ENCODE measurements around the gene AKIP1. TPM values are rescaled to one million over a fixed set of nuclear protein-coding genes. Genes with fewer than 3 reads are reported as not detected.

Gene AKIP1
- total and polyA plus RNA-seq, 10 of the 15 experiments (the other 5 are each of a cell fraction or from before 2014, with no cell fraction given), result 5.1 to 38.9 (median 30.5) TPM

DNA sequence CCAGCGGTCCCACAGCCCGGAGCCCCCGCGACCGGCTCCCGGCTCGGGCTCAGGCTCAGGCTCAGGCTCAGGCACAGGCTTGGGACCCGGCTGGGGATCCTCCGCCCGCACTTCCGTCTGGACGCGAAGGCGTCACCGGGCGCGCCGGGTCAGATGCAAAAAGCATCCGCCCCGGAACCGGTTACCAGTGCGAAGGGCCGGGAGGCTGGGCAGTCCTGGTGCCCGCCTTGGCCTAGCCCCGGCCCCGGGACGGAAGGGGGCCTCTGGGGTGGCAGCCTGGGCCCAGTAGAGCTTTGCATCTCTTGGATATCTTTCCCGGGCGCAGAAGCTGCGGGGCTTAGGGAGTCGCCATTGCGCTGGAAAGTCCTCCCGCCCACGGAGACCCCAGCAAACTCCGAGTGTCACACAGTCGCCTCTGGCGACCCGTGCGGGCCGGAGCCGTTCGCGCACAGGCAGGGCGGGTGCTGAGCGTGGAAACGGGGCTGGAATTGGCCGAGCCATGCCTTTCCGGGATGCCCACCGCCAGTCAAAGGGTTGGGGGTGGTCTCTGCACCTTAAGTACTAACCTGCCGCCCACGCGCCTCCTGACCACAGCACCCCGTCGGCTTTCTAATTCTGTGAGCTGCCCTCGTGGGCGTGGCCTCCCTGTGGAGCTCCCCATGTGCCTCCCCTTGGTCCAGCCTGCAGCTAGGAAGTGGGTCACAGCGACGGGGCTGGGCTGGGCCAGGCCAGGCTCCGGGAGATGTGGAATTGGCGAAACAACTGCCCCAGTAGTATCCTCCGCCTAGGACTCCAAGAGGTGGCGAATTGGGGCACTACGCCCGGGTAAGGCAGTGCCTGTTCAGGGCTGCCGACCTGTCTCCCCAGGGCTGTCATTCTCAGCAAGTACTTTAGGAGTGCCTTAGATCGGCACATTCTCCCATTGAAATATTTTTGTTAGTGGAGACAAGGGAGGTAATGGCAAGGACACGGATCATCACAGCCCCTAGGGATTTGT is 53.6 kb downstream of the AKIP1 start, which contains the start of gene TMEM9B (continued):
- TF ChIP-seq, protein P1, sequence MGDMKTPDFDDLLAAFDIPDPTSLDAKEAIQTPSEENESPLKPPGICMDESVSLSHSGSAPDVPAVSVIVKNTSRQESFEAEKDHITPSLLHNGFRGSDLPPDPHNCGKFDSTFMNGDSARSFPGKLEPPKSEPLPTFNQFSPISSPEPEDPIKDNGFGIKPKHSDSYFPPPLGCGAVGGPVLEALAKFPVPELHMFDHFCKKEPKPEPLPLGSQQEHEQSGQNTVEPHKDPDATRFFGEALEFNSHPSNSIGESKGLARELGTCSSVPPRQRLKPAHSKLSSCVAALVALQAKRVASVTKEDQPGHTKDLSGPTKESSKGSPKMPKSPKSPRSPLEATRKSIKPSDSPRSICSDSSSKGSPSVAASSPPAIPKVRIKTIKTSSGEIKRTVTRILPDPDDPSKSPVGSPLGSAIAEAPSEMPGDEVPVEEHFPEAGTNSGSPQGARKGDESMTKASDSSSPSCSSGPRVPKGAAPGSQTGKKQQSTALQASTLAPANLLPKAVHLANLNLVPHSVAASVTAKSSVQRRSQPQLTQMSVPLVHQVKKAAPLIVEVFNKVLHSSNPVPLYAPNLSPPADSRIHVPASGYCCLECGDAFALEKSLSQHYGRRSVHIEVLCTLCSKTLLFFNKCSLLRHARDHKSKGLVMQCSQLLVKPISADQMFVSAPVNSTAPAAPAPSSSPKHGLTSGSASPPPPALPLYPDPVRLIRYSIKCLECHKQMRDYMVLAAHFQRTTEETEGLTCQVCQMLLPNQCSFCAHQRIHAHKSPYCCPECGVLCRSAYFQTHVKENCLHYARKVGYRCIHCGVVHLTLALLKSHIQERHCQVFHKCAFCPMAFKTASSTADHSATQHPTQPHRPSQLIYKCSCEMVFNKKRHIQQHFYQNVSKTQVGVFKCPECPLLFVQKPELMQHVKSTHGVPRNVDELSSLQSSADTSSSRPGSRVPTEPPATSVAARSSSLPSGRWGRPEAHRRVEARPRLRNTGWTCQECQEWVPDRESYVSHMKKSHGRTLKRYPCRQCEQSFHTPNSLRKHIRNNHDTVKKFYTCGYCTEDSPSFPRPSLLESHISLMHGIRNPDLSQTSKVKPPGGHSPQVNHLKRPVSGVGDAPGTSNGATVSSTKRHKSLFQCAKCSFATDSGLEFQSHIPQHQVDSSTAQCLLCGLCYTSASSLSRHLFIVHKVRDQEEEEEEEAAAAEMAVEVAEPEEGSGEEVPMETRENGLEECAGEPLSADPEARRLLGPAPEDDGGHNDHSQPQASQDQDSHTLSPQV (IDR thresholded peaks at IDR 0.05), result no peak
- TF ChIP-seq RB1 (IDR thresholded peaks at IDR 0.05; ENCODE audit: borderline replicate concordance) (no peak; the same call in 1 of the 2 replicates), POLR2A (IDR thresholded peaks at IDR 0.05; ENCODE audit: low read depth, low read length) (peak; percentile 87), MXI1 (IDR thresholded peaks at IDR 0.05; ENCODE audit: low read depth, low read length) (peak; percentile 53), HDGF (IDR thresholded peaks at IDR 0.05) (no peak), TCF3 (IDR thresholded peaks at IDR 0.05; ENCODE audit: borderline replicate concordance, insufficient read depth, low read depth, low read length) (peak; percentile 66), NFYA (IDR thresholded peaks at IDR 0.05; ENCODE audit: borderline replicate concordance, low read depth, low read length) (no peak), BCL11A (IDR thresholded peaks at IDR 0.05; ENCODE audit: low read depth, low read length) (no peak), ZNF274 (IDR thresholded peaks at IDR 0.05; ENCODE audit: insufficient read depth, insufficient read length) (no peak), HCFC1 (IDR thresholded peaks at IDR 0.05; ENCODE audit: low read length) (peak; percentile 59), RCOR1 (conservative IDR thresholded peaks at IDR 0.05; ENCODE audit: low read depth, low read length) (no peak), BCL3 (IDR thresholded peaks at IDR 0.05; ENCODE audit: borderline replicate concordance, insufficient read depth, low read depth, low read length, poor library complexity, severe bottlenecking) (no peak), NR2F1 (conservative IDR thresholded peaks at IDR 0.05) (peak; percentile 90)
- TF ChIP-seq, protein P2, sequence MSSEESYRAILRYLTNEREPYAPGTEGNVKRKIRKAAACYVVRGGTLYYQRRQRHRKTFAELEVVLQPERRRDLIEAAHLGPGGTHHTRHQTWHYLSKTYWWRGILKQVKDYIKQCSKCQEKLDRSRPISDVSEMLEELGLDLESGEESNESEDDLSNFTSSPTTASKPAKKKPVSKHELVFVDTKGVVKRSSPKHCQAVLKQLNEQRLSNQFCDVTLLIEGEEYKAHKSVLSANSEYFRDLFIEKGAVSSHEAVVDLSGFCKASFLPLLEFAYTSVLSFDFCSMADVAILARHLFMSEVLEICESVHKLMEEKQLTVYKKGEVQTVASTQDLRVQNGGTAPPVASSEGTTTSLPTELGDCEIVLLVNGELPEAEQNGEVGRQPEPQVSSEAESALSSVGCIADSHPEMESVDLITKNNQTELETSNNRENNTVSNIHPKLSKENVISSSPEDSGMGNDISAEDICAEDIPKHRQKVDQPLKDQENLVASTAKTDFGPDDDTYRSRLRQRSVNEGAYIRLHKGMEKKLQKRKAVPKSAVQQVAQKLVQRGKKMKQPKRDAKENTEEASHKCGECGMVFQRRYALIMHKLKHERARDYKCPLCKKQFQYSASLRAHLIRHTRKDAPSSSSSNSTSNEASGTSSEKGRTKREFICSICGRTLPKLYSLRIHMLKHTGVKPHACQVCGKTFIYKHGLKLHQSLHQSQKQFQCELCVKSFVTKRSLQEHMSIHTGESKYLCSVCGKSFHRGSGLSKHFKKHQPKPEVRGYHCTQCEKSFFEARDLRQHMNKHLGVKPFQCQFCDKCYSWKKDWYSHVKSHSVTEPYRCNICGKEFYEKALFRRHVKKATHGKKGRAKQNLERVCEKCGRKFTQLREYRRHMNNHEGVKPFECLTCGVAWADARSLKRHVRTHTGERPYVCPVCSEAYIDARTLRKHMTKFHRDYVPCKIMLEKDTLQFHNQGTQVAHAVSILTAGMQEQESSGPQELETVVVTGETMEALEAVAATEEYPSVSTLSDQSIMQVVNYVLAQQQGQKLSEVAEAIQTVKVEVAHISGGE (CRISPR knock-in tag; IDR thresholded peaks at IDR 0.05), result 0 out of 2 replicates have a peak, but pooled peaks have one; percentile 48
- TF ChIP-seq, protein P3, sequence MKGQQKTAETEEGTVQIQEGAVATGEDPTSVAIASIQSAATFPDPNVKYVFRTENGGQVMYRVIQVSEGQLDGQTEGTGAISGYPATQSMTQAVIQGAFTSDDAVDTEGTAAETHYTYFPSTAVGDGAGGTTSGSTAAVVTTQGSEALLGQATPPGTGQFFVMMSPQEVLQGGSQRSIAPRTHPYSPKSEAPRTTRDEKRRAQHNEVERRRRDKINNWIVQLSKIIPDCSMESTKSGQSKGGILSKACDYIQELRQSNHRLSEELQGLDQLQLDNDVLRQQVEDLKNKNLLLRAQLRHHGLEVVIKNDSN (IDR thresholded peaks at IDR 0.05; ENCODE audit: borderline replicate concordance, extremely low read length, insufficient read depth, low read depth, low read length), result peak; percentile 30
